ENCODE data around the gene PCDHA6. TPM values are rescaled to one million over a fixed set of nuclear protein-coding genes. Genes with fewer than 3 reads are reported as not detected.
"Not testable (repeated sequence)": the region's sequence is repeated elsewhere in the genome, so short reads cannot be mapped to it uniquely, and the experiment has no call there.

The PCDHA6 gene
- total RNA-seq, 1 experiment from 2014 or later: not detected

DNA sequence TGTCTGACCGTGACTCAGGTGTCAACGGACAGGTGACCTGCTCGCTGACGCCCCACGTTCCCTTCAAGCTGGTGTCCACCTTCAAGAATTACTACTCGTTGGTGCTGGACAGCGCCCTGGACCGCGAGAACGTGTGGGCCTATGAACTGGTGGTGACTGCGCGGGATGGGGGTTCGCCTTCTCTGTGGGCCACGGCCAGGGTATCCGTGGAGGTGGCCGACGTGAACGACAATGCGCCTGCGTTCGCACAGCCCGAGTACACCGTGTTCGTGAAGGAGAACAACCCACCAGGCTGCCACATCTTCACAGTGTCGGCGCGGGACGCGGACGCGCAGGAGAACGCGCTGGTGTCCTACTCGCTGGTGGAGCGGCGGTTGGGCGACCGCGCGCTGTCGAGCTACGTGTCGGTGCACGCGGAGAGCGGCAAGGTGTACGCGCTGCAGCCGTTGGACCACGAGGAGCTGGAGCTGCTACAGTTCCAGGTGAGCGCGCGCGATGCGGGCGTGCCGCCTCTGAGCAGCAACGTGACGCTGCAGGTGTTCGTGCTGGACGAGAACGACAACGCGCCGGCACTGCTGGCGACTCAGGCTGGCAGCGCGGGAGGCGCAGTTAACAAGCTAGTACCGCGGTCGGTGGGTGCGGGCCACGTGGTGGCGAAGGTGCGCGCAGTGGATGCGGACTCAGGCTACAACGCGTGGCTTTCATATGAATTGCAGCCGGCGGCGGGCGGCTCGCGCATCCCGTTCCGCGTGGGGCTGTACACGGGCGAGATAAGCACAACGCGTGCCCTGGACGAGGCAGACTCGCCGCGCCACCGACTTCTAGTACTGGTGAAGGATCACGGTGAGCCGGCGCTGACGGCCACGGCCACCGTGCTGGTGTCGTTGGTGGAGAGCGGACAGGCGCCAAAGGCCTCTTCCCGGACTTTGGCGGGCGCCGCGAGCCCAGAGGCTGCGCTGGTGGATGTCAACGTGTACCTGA lies 42.8 kb downstream of the PCDHA6 start:
- CTCF ChIA-PET: interaction anchor here (0.6 kb wide), 1 partner anchor 272 kb away, joined by 5 read pairs; no protein-coding TSS in a partner anchor
- Histone ChIP-seq H3K4me3 (no peak overlapping the region), H3K9me3 (ENCODE audit: insufficient read depth, low read depth) (no peaks in the 10 kb centered on the region), H3K36me3 (ENCODE audit: low read depth) (no peaks in the 10 kb centered on the region), H3K4me1 (replicated peaks; ENCODE audit: insufficient read depth) (no peaks in the 10 kb centered on the region), H3K9me2 (ENCODE audit: insufficient read depth) (no peaks in the 10 kb centered on the region), H2AFZ (no peak overlapping the region), H3K79me2 (ENCODE audit: low read depth) (no peaks in the 10 kb centered on the region), H3K4me2 (no peak overlapping the region), H3F3A (ENCODE audit: insufficient read depth, low read depth) (no peaks in the 10 kb centered on the region), H3K27me3 (ENCODE audit: insufficient read depth, low read depth) (no peaks in the 10 kb centered on the region), H4K20me1 (ENCODE audit: insufficient read depth) (no peaks in the 10 kb centered on the region), H3K27ac (no peak overlapping the region)
- no peak for DNase-seq
- POLR2A ChIA-PET (ENCODE audit: unreplicated experiment): no interaction called here
- BruUV-seq (replicated peaks): no TSS peak
- intact Hi-C loops (cut with micrococcal nuclease; ENCODE audit: unreplicated experiment): no loop called here
- no peak for TF ChIP-seq EZH2 (IDR thresholded peaks at IDR 0.05; ENCODE audit: low read depth)
- TF ChIP-seq, protein P1, sequence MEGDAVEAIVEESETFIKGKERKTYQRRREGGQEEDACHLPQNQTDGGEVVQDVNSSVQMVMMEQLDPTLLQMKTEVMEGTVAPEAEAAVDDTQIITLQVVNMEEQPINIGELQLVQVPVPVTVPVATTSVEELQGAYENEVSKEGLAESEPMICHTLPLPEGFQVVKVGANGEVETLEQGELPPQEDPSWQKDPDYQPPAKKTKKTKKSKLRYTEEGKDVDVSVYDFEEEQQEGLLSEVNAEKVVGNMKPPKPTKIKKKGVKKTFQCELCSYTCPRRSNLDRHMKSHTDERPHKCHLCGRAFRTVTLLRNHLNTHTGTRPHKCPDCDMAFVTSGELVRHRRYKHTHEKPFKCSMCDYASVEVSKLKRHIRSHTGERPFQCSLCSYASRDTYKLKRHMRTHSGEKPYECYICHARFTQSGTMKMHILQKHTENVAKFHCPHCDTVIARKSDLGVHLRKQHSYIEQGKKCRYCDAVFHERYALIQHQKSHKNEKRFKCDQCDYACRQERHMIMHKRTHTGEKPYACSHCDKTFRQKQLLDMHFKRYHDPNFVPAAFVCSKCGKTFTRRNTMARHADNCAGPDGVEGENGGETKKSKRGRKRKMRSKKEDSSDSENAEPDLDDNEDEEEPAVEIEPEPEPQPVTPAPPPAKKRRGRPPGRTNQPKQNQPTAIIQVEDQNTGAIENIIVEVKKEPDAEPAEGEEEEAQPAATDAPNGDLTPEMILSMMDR (conservative IDR thresholded peaks at IDR 0.05): no peak

DNA sequence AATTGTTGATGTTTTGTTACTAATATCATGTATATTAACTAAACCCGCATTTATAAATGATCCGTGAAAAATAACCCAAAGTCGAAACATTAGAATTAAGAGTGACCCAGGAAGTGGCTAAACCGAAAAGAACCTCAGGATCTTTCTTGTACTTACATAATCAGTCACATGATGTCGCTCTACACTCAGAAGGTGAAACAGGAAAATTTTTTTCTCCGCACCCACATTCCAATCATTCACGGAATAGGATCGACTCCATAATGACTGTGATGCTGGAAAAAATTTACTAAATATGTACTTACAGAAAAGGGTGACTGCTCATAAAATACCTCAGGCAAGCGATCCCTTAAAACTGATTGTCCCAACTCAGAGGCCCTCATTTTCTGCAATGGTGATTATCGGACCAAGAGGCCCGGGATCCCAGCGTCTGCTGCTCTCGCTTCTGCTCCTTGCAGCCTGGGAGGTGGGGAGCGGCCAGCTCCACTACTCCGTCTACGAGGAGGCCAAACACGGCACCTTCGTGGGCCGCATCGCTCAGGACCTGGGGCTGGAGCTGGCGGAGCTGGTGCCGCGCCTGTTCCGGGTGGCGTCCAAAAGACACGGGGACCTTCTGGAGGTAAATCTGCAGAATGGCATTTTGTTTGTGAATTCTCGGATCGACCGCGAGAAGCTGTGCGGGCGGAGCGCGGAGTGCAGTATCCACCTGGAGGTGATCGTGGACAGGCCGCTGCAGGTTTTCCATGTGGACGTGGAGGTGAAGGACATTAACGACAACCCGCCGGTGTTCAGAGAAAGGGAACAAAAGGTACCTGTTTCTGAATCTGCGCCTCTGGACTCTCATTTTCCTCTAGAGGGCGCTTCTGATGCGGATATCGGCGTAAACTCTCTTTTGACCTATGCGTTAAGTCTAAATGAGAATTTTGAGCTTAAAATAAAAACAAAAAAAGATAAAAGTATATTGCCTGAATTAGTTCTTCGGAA lies 47.6 kb downstream of the PCDHA6 start, which contains the start of gene PCDHA12:
Gene PCDHA12 (plus strand): TSS at position 224 of the 981 bp plus-strand sequence. CDS start 165 bp downstream, at position 389.
- no peak within 1 kb of the TSS for H3K4me2 ChIP-seq
- H3K79me2 ChIP-seq (ENCODE audit: low read depth): no peaks in the 10 kb centered on the region
- no peaks in the 10 kb centered on the region for H3K36me3 ChIP-seq (ENCODE audit: low read depth)
- intact Hi-C loops (cut with micrococcal nuclease; ENCODE audit: unreplicated experiment): loop anchor here (1.0 kb wide), 1 partner anchor 166 kb away; no protein-coding TSS in a partner anchor
- no peak within 1 kb of the TSS for H3K27ac ChIP-seq
- no peak within 1 kb of the TSS for H3K4me3 ChIP-seq
- POLR2A ChIA-PET (ENCODE audit: unreplicated experiment): no interaction called here
- H3F3A ChIP-seq (ENCODE audit: insufficient read depth, low read depth): no peaks in the 10 kb centered on the region
- no peaks in the 10 kb centered on the region for H3K9me3 ChIP-seq (ENCODE audit: insufficient read depth, low read depth)
- H3K9me2 ChIP-seq (ENCODE audit: insufficient read depth): no peaks in the 10 kb centered on the region
- no peak within 1 kb of the TSS for H2AFZ ChIP-seq
- DNase-seq: no peak
- BruUV-seq (replicated peaks): no TSS peak
- CTCF ChIA-PET: no interaction called here
- H4K20me1 ChIP-seq (ENCODE audit: insufficient read depth): no peaks in the 10 kb centered on the region
- TF ChIP-seq, protein P1 (conservative IDR thresholded peaks at IDR 0.05): no peak
- no peak for TF ChIP-seq EZH2 (IDR thresholded peaks at IDR 0.05; ENCODE audit: low read depth)
- no peaks in the 10 kb centered on the region for H3K4me1 ChIP-seq (replicated peaks; ENCODE audit: insufficient read depth)
- H3K27me3 ChIP-seq (ENCODE audit: insufficient read depth, low read depth): no peaks in the 10 kb centered on the region

DNA sequence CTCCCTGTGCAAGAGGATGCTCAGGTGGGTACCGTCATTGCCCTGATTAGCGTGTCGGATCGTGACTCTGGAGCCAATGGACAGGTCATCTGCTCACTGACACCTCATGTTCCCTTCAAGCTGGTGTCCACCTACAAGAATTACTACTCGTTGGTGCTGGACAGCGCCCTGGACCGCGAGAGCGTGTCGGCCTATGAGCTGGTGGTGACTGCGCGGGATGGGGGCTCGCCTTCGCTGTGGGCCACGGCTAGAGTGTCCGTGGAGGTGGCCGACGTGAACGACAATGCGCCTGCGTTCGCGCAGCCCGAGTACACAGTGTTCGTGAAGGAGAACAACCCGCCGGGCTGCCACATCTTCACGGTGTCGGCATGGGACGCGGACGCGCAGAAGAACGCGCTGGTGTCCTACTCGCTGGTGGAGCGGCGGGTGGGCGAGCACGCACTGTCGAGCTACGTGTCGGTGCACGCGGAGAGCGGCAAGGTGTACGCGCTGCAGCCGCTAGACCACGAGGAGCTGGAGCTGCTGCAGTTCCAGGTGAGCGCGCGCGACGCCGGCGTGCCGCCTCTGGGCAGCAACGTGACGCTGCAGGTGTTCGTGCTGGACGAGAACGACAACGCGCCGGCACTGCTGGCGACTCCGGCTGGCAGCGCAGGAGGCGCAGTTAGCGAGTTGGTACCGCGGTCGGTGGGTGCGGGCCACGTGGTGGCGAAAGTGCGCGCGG lies 48.9 kb downstream of the PCDHA6 start:
- H4K20me1 ChIP-seq (ENCODE audit: insufficient read depth); DNase-seq; intact Hi-C loops (cut with micrococcal nuclease; ENCODE audit: unreplicated experiment); H3K4me2 ChIP-seq; H3K36me3 ChIP-seq (ENCODE audit: low read depth); H3K27ac ChIP-seq; H3K9me3 ChIP-seq (ENCODE audit: insufficient read depth, low read depth); H3K27me3 ChIP-seq (ENCODE audit: insufficient read depth, low read depth); BruUV-seq (replicated peaks); H3F3A ChIP-seq (ENCODE audit: insufficient read depth, low read depth); POLR2A ChIA-PET (ENCODE audit: unreplicated experiment); H3K4me1 ChIP-seq (replicated peaks; ENCODE audit: insufficient read depth); H3K4me3 ChIP-seq; CTCF ChIA-PET; H3K9me2 ChIP-seq (ENCODE audit: insufficient read depth); H2AFZ ChIP-seq; H3K79me2 ChIP-seq (ENCODE audit: low read depth): not testable (repeated sequence)
